Measurements from ENCODE around the gene IRF2BP1.

IRF2BP1 gene

DNA sequence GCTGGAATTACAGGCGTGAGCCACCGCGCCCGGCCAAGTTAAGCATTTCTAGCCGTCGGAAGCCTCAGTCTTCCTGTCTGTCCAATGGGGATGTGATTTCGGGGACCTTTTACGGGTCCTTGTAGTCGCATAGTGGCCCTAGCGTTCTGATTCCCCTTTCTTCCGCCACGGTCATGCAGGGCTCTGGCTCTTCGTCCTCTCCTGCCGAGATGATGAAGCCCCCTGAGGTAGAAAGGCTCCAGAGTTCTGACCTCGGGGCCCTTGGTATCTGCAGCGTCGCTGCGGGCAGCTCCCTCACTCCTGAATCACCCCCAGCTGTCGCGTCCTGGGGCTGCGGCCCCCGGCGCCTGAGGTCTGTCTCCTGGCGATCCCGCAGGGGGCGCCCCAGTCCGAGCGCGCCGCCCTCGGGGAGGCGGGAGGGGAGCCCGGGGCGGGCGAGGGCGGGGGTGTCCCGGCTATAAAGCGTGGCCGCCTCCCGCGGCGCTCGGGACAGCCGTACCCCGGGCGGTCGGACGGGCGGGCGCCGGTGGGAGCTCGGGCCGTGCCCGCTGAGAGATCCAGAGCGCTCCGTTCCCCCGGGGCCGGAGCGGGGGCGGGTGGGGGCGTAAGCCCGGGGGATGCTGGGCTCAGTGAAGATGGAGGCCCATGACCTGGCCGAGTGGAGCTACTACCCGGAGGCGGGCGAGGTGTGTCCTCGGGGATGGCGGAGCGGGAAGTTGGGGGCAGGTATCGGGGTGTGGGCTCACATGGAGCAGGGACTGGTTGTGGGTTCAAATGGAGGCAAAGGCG, 21.9 kb downstream of the IRF2BP1 start, which contains the start of gene FOXA3 (continued):
- TF ChIP-seq, protein P1, sequence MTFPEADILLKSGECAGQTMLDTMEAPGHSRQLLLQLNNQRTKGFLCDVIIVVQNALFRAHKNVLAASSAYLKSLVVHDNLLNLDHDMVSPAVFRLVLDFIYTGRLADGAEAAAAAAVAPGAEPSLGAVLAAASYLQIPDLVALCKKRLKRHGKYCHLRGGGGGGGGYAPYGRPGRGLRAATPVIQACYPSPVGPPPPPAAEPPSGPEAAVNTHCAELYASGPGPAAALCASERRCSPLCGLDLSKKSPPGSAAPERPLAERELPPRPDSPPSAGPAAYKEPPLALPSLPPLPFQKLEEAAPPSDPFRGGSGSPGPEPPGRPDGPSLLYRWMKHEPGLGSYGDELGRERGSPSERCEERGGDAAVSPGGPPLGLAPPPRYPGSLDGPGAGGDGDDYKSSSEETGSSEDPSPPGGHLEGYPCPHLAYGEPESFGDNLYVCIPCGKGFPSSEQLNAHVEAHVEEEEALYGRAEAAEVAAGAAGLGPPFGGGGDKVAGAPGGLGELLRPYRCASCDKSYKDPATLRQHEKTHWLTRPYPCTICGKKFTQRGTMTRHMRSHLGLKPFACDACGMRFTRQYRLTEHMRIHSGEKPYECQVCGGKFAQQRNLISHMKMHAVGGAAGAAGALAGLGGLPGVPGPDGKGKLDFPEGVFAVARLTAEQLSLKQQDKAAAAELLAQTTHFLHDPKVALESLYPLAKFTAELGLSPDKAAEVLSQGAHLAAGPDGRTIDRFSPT (tag by site-specific recombination; IDR thresholded peaks at IDR 0.05) = no peak
- TF ChIP-seq, protein P2, sequence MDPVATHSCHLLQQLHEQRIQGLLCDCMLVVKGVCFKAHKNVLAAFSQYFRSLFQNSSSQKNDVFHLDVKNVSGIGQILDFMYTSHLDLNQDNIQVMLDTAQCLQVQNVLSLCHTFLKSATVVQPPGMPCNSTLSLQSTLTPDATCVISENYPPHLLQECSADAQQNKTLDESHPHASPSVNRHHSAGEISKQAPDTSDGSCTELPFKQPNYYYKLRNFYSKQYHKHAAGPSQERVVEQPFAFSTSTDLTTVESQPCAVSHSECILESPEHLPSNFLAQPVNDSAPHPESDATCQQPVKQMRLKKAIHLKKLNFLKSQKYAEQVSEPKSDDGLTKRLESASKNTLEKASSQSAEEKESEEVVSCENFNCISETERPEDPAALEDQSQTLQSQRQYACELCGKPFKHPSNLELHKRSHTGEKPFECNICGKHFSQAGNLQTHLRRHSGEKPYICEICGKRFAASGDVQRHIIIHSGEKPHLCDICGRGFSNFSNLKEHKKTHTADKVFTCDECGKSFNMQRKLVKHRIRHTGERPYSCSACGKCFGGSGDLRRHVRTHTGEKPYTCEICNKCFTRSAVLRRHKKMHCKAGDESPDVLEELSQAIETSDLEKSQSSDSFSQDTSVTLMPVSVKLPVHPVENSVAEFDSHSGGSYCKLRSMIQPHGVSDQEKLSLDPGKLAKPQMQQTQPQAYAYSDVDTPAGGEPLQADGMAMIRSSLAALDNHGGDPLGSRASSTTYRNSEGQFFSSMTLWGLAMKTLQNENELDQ (tag by site-specific recombination; IDR thresholded peaks at IDR 0.05; ENCODE audit: low read depth) = no peak
- TF ChIP-seq ZNF707 (tag by site-specific recombination; IDR thresholded peaks at IDR 0.05) (no peak), ZNF239 (tag by site-specific recombination; IDR thresholded peaks at IDR 0.05) (no peak), ZEB2 (tag by site-specific recombination; IDR thresholded peaks at IDR 0.05) (no peak), ZNF830 (tag by site-specific recombination; IDR thresholded peaks at IDR 0.05; ENCODE audit: low read depth) (no peak), ZNF391 (tag by site-specific recombination; IDR thresholded peaks at IDR 0.05; ENCODE audit: borderline replicate concordance, low read depth) (no peak), ZBTB17 (tag by site-specific recombination; IDR thresholded peaks at IDR 0.05) (no peak), ZNF354C (tag by site-specific recombination; IDR thresholded peaks at IDR 0.05; ENCODE audit: borderline replicate concordance, low read depth) (no peak), SP7 (tag by site-specific recombination; IDR thresholded peaks at IDR 0.05) (no peak), ZBTB8A (tag by site-specific recombination; IDR thresholded peaks at IDR 0.05) (no peak), GLIS1 (tag by site-specific recombination; IDR thresholded peaks at IDR 0.05) (peak; percentile 84; the same call in 1 of the 2 replicates), ZNF624 (tag by site-specific recombination; IDR thresholded peaks at IDR 0.05) (no peak), ZFHX2 (tag by site-specific recombination; conservative IDR thresholded peaks at IDR 0.05) (peak; percentile 81), ZNF324 (tag by site-specific recombination; IDR thresholded peaks at IDR 0.05) (no peak), SETDB1 (IDR thresholded peaks at IDR 0.05; ENCODE audit: insufficient read length, low read length) (no peak), ZNF121 (tag by site-specific recombination; IDR thresholded peaks at IDR 0.05) (no peak), IKZF3 (tag by site-specific recombination; IDR thresholded peaks at IDR 0.05) (no peak), ZNF37A (tag by site-specific recombination; IDR thresholded peaks at IDR 0.05) (no peak), GLIS2 (tag by site-specific recombination; IDR thresholded peaks at IDR 0.05) (peak; percentile 67; the same call in 1 of the 2 replicates), HOXA7 (CRISPR knock-in tag; IDR thresholded peaks at IDR 0.05; ENCODE audit: borderline replicate concordance) (no peak), YY2 (tag by site-specific recombination; IDR thresholded peaks at IDR 0.05) (0 out of 2 replicates have a peak, but pooled peaks have one; percentile 23)
- TF ChIP-seq, protein P3, sequence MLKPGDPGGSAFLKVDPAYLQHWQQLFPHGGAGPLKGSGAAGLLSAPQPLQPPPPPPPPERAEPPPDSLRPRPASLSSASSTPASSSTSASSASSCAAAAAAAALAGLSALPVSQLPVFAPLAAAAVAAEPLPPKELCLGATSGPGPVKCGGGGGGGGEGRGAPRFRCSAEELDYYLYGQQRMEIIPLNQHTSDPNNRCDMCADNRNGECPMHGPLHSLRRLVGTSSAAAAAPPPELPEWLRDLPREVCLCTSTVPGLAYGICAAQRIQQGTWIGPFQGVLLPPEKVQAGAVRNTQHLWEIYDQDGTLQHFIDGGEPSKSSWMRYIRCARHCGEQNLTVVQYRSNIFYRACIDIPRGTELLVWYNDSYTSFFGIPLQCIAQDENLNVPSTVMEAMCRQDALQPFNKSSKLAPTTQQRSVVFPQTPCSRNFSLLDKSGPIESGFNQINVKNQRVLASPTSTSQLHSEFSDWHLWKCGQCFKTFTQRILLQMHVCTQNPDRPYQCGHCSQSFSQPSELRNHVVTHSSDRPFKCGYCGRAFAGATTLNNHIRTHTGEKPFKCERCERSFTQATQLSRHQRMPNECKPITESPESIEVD (tag by site-specific recombination; IDR thresholded peaks at IDR 0.05) = no peak
- TF ChIP-seq, protein P4, sequence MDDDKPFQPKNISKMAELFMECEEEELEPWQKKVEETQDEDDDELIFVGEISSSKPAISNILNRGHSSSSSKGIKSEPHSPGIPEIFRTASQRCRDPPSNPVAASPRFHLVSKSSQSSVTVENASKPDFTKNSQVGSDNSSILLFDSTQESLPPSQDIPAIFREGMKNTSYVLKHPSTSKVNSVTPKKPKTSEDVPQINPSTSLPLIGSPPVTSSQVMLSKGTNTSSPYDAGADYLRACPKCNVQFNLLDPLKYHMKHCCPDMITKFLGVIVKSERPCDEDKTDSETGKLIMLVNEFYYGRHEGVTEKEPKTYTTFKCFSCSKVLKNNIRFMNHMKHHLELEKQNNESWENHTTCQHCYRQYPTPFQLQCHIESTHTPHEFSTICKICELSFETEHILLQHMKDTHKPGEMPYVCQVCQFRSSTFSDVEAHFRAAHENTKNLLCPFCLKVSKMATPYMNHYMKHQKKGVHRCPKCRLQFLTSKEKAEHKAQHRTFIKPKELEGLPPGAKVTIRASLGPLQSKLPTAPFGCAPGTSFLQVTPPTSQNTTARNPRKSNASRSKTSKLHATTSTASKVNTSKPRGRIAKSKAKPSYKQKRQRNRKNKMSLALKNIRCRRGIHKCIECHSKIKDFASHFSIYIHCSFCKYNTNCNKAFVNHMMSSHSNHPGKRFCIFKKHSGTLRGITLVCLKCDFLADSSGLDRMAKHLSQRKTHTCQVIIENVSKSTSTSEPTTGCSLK (tag by site-specific recombination; IDR thresholded peaks at IDR 0.05) = no peak
- TF ChIP-seq, protein P5, sequence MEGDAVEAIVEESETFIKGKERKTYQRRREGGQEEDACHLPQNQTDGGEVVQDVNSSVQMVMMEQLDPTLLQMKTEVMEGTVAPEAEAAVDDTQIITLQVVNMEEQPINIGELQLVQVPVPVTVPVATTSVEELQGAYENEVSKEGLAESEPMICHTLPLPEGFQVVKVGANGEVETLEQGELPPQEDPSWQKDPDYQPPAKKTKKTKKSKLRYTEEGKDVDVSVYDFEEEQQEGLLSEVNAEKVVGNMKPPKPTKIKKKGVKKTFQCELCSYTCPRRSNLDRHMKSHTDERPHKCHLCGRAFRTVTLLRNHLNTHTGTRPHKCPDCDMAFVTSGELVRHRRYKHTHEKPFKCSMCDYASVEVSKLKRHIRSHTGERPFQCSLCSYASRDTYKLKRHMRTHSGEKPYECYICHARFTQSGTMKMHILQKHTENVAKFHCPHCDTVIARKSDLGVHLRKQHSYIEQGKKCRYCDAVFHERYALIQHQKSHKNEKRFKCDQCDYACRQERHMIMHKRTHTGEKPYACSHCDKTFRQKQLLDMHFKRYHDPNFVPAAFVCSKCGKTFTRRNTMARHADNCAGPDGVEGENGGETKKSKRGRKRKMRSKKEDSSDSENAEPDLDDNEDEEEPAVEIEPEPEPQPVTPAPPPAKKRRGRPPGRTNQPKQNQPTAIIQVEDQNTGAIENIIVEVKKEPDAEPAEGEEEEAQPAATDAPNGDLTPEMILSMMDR (tag by site-specific recombination; IDR thresholded peaks at IDR 0.05) = peak; percentile 31; the same call in 1 of the 2 replicates
- TF ChIP-seq, protein P6, sequence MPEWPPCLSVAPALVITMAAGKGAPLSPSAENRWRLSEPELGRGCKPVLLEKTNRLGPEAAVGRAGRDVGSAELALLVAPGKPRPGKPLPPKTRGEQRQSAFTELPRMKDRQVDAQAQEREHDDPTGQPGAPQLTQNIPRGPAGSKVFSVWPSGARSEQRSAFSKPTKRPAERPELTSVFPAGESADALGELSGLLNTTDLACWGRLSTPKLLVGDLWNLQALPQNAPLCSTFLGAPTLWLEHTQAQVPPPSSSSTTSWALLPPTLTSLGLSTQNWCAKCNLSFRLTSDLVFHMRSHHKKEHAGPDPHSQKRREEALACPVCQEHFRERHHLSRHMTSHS (tag by site-specific recombination; IDR thresholded peaks at IDR 0.05) = no peak
- TF ChIP-seq, protein P7, sequence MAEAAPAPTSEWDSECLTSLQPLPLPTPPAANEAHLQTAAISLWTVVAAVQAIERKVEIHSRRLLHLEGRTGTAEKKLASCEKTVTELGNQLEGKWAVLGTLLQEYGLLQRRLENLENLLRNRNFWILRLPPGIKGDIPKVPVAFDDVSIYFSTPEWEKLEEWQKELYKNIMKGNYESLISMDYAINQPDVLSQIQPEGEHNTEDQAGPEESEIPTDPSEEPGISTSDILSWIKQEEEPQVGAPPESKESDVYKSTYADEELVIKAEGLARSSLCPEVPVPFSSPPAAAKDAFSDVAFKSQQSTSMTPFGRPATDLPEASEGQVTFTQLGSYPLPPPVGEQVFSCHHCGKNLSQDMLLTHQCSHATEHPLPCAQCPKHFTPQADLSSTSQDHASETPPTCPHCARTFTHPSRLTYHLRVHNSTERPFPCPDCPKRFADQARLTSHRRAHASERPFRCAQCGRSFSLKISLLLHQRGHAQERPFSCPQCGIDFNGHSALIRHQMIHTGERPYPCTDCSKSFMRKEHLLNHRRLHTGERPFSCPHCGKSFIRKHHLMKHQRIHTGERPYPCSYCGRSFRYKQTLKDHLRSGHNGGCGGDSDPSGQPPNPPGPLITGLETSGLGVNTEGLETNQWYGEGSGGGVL (tag by site-specific recombination; IDR thresholded peaks at IDR 0.05) = 0 out of 2 replicates have a peak, but pooled peaks have one; percentile 19

Measured in HEK293 (cell line).